Heart left ventricle (tissue), 16 donors: ENCODE measurements around the gene DYNLL1. TPM values are rescaled to one million over a fixed set of nuclear protein-coding genes. Genes with fewer than 3 reads are reported as not detected.

ENCODE experiments used
- ATAC-seq, 4 donors: fragments of 200-7000 bp; cut with Tn5 transposase; one replicate each; pipeline ENCODE4 v1.9.1; 2020 to 2022; ENCODE audit warnings: moderate library complexity in 4 of 4, mild to moderate bottlenecking in 3 of 4, moderate number of reproducible peaks in 1 of 4
- DNase-seq, 5 donors: peaks; one replicate each; pipeline ENCODE4 v3.0.0-alpha.2; 2020
- H3K27ac ChIP-seq, 12 donors: fragments of 200-600 bp; sonication (generic) in 4 of 12; one replicate each; pipeline versions ENCODE4 v1.5.0 to v1.8.0; 2016 to 2022; ENCODE audit warnings: mild to moderate bottlenecking in 2 of 12
- H3K27me3 ChIP-seq, 9 donors: fragments of 200-600 bp; sonication (generic) in 2 of 9; one replicate each; pipeline versions ENCODE4 v1.5.1 to v1.8.0; 2016 to 2022; ENCODE audit warnings: mild to moderate bottlenecking in 3 of 9
- H3K36me3 ChIP-seq, 9 donors: fragments of 200-600 bp; sonication (generic) in 2 of 9; one replicate each; pipeline versions ENCODE4 v1.5.0 to v1.8.0; 2018 to 2022; ENCODE audit warnings: mild to moderate bottlenecking in 2 of 9
- H3K4me1 ChIP-seq, 12 donors: fragments of 200-600 bp; sonication (generic) in 4 of 12; one replicate each; pipeline versions ENCODE4 v1.5.0 to v1.8.0; 2016 to 2022; ENCODE audit warnings: mild to moderate bottlenecking in 3 of 12
- H3K4me3 ChIP-seq, 12 donors: fragments of 200-600 bp; sonication (generic) in 4 of 12; one replicate each; pipeline versions ENCODE4 v1.5.0 to v1.8.0; 2017 to 2022; ENCODE audit warnings: mild to moderate bottlenecking in 9 of 12, moderate library complexity in 4 of 12
- H3K9me3 ChIP-seq, 12 donors: fragments of 200-600 bp; sonication (generic) in 4 of 12; one replicate each; pipeline versions ENCODE4 v1.5.0 to v1.8.0; 2016 to 2022; ENCODE audit warnings: mild to moderate bottlenecking in 1 of 12
- CTCF ChIP-seq, 12 donors: fragments of 200-600 bp; sonication (generic) in 4 of 12; IDR thresholded peaks; one replicate each; pipeline versions ENCODE4 v1.5.0 to v1.8.0; 2018 to 2022; ENCODE audit warnings: antibody characterized with exemption in 12 of 12, mild to moderate bottlenecking in 5 of 12
- POLR2A ChIP-seq, 2 donors: fragments of 450-650 bp; IDR thresholded peaks; one replicate each; pipeline ENCODE4 v1.6.1; 2017; ENCODE audit warnings: antibody characterized with exemption in 2 of 2, mild to moderate bottlenecking in 2 of 2, moderate library complexity in 2 of 2
- WGBS, 4 donors: extraction: QIAGEN DNeasy Blood & Tissue Kit in 2 of 4; methylation state at CpG; one replicate each; pipeline versions ENCODE4 v1.1.5 to v1.1.7; 2013 to 2018; 5-methylcytosine and 5-hydroxymethylcytosine counted together
- intact Hi-C, 10 donors: fragments of 100-400 bp; cut with DNase I; formaldehyde crosslinking; loops; one replicate each; pipeline versions ENCODE4 v1.11.1 to v1.14.2; 2022
- polyA plus RNA-seq, 2 donors: library from polyadenylated mRNA; stranded (reverse); fragments of 200-250 nt; gene quantifications; one replicate each; pipeline ENCODE4 v1.2.3, GENCODE V29; 2013
- total RNA-seq, 9 donors: library from RNA; depleted of rRNA in 2 of 9; stranded (reverse); fragments of >200 nt in 2 of 9; fragmentation: NEBNext Ultra II Directional in 3 of 9; extraction: Animal tissue kit (Norgen Biotek cat#: 25700) in 3 of 9; gene quantifications; one replicate each; pipeline versions ENCODE4 v1.1.0 to v1.2.4, GENCODE V29; 2016 to 2023
- donor health status: ischemic (EF 13 %, LVEDD 7.1; RV severe dilation, severe dysfunction).
- donor health status: healthy with polysubstance abuse.
- donor health status: DM: no; HTN: yes; CAD: no.
- donor health status: DM: no; HTN: no; CAD: no.
- donor health status: ischemic (EF 25% LVEDD 6.9; RV normal size, moderate dysfunction).
- donor health status: ischemic (EF 25% LVEDD 5.7; RV mildly dilated, moderate dysfunction).
- donor health status: healthy.
- donor health status: DM: yes; HTN: yes; CAD: no.
- donor health status: ischemic (EF 35%, LVEDD 5.7; RV mildly dilated, moderate dysfunction).
- donor health status: nonischemic (EF 11% LVEDD 7.7; RV severe dilation, severe dysfunction).
- donor health status: DM: yes; HTN: yes; CAD: no.
- donor health status: PGD.
- donor health status: ischemic (EF 29% LVEDD 5.4; RV normal size, mild dysfunction).
- donor health status: nonischemic (EF 23%, LVEDD 6.1; RV moderate dilation, normal function).

The DYNLL1 gene
- total and polyA plus RNA-seq, 11 donors, result 92.2 to 320 (median 148) TPM

GRCh38 chr12:120542166-120542565 is 46.3 kb downstream of the DYNLL1 start:
- ATAC-seq (no peak), DNase-seq (no peak)
- H3K27me3 ChIP-seq, result no peaks in the 10 kb centered on the region
- H3K9me3 ChIP-seq, result no peaks in the 10 kb centered on the region
- intact Hi-C loops, result no loop called here
- H3K4me3 ChIP-seq, result no peak overlapping the region
- TF ChIP-seq CTCF (IDR thresholded peaks at IDR 0.05) (no peak), POLR2A (IDR thresholded peaks at IDR 0.05) (no peak)
- H3K27ac ChIP-seq, result peak overlapping the region in 7 of 12 donors; percentile 8 to 98 (median 95)
- WGBS, 4 donors, result 90 to 97% (median 93%) methylated on average over 5 of the region's 5 CpGs
- peaks cover 0 to 61% (median 22%) of the 10 kb centered on the region in 9 donors for H3K36me3 ChIP-seq
- peaks cover 19 to 95% (median 73%) of the 10 kb centered on the region in 12 donors for H3K4me1 ChIP-seq

- H3K4me3 ChIP-seq, result no peak overlapping the region
- no peaks in the 10 kb centered on the region for H3K9me3 ChIP-seq
- TF ChIP-seq CTCF (IDR thresholded peaks at IDR 0.05) (no peak), POLR2A (IDR thresholded peaks at IDR 0.05) (no peak)
- H3K4me1 ChIP-seq, result peaks cover 10 to 92% (median 57%) of the 10 kb centered on the region in 12 donors
- peak overlapping the region in 1 of 12 donors; percentile 16 for H3K27ac ChIP-seq
- H3K27me3 ChIP-seq, result no peaks in the 10 kb centered on the region
- intact Hi-C loops, result no loop called here
- DNase-seq, result no peak
- peaks cover 0 to 82% (median 47%) of the 10 kb centered on the region in 9 donors for H3K36me3 ChIP-seq
- WGBS, 4 donors, result 78 to 82% (median 81%) methylated on average over 3 of the region's 3 CpGs
- ATAC-seq, result no peak
Measured at GRCh38 chr12:120544691-120545090, 48.8 kb downstream of the DYNLL1 start.

- Histone ChIP-seq H3K4me3 (no peak overlapping the region), H3K27me3 (no peaks in the 10 kb centered on the region), H3K36me3 (peaks cover 0 to 82% (median 49%) of the 10 kb centered on the region in 9 donors), H3K4me1 (peaks cover 9 to 92% (median 56%) of the 10 kb centered on the region in 12 donors), H3K27ac (peak overlapping the region in 1 of 12 donors; percentile 7), H3K9me3 (no peaks in the 10 kb centered on the region)
- intact Hi-C loops, result no loop called here
- TF ChIP-seq CTCF (IDR thresholded peaks at IDR 0.05), result no peak
- TF ChIP-seq POLR2A (IDR thresholded peaks at IDR 0.05), result no peak
- 60 to 80% (median 77%) methylated on average over 3 of the region's 3 CpGs for WGBS, 4 donors
- no peak for ATAC-seq
- no peak for DNase-seq
Measured at GRCh38 chr12:120546050-120546386, 50.1 kb downstream of the DYNLL1 start.

Other genes with a start within 250 kb of the DYNLL1 start
- 100 to 1,000 TPM in 1 of 9 donors, 10 to 100 TPM in 8; 34.3 to 103 (median 69.9) TPM for gene PXN, start 230.4 kb upstream of the DYNLL1 start, total RNA-seq
- 10 to 100 TPM; 58.7 to 90.5 TPM for gene PXN, start 230.4 kb upstream of the DYNLL1 start, polyA plus RNA-seq
- gene RNU4-2, start 204.2 kb upstream of the DYNLL1 start, total RNA-seq, result over 10,000 TPM in 3 of 9 donors, 1,000 to 10,000 TPM in 4, not detected in 2; 3,467 to 16,563 (median 7,253) TPM
- gene RNU4-2, start 204.2 kb upstream of the DYNLL1 start, polyA plus RNA-seq, result not detected
- gene RNU4-1, start 202.9 kb upstream of the DYNLL1 start, total RNA-seq, result 1,000 to 10,000 TPM in 4 of 9 donors, 100 to 1,000 TPM in 3, not detected in 2; 376 to 4,299 (median 1,541) TPM
- gene RNU4-1, start 202.9 kb upstream of the DYNLL1 start, polyA plus RNA-seq, result not detected
- gene SIRT4, start 193.8 kb upstream of the DYNLL1 start, total RNA-seq, result 10 to 100 TPM in 1 of 9 donors, 1 to 10 TPM in 8; 3.2 to 10.6 (median 4.7) TPM
- gene SIRT4, start 193.8 kb upstream of the DYNLL1 start, polyA plus RNA-seq, result 1 to 10 TPM; 3.0 to 7.4 TPM
- gene PLA2G1B, start 168.3 kb upstream of the DYNLL1 start, total RNA-seq, result 1 to 10 TPM in 3 of 9 donors, under 1 TPM in 1, not detected in 5; 0.93 to 2.0 (median 1.5) TPM
- not detected for gene PLA2G1B, start 168.3 kb upstream of the DYNLL1 start, polyA plus RNA-seq
- 1 to 10 TPM; 3.5 to 8.7 (median 5.6) TPM for gene MSI1, start 126.9 kb upstream of the DYNLL1 start, total RNA-seq
- 1 to 10 TPM; 2.1 to 2.4 TPM for gene MSI1, start 126.9 kb upstream of the DYNLL1 start, polyA plus RNA-seq
- 100 to 1,000 TPM; 117 to 318 (median 172) TPM for gene COX6A1, start 58.0 kb upstream of the DYNLL1 start, total RNA-seq
- 100 to 1,000 TPM; 531 to 708 TPM for gene COX6A1, start 58.0 kb upstream of the DYNLL1 start, polyA plus RNA-seq
- 10 to 100 TPM in 8 of 9 donors, 1 to 10 TPM in 1; 6.4 to 17.6 (median 14.9) TPM for gene TRIAP1, start 49.7 kb upstream of the DYNLL1 start, total RNA-seq
- gene TRIAP1, start 49.7 kb upstream of the DYNLL1 start, polyA plus RNA-seq, result 10 to 100 TPM; 18.0 to 34.9 TPM
- 10 to 100 TPM in 7 of 9 donors, 1 to 10 TPM in 2; 8.5 to 18.0 (median 11.8) TPM for gene GATC, start 49.7 kb upstream of the DYNLL1 start, total RNA-seq
- gene GATC, start 49.7 kb upstream of the DYNLL1 start, polyA plus RNA-seq, result 10 to 100 TPM in 1 of 2 donors, 1 to 10 TPM in 1; 5.4 to 11.5 TPM
- 10 to 100 TPM; 14.8 to 67.1 (median 33.7) TPM for gene SRSF9, start 26.4 kb upstream of the DYNLL1 start, total RNA-seq
- gene SRSF9, start 26.4 kb upstream of the DYNLL1 start, polyA plus RNA-seq, result 10 to 100 TPM; 27.2 to 39.1 TPM
- gene COQ5, start 33.0 kb downstream of the DYNLL1 start, total RNA-seq, result 10 to 100 TPM; 27.9 to 46.5 (median 36.7) TPM
- gene COQ5, start 33.0 kb downstream of the DYNLL1 start, polyA plus RNA-seq, result 10 to 100 TPM; 29.2 to 48.9 TPM
- 100 to 1,000 TPM; 165 to 363 (median 278) TPM for gene RNF10, start 38.2 kb downstream of the DYNLL1 start, total RNA-seq
- gene RNF10, start 38.2 kb downstream of the DYNLL1 start, polyA plus RNA-seq, result 100 to 1,000 TPM; 247 to 490 TPM
- gene POP5, start 85.3 kb downstream of the DYNLL1 start, total RNA-seq, result 10 to 100 TPM; 20.6 to 46.6 (median 36.3) TPM
- 10 to 100 TPM; 30.9 to 55.8 TPM for gene POP5, start 85.3 kb downstream of the DYNLL1 start, polyA plus RNA-seq
- gene CABP1, start 144.5 kb downstream of the DYNLL1 start, total RNA-seq, result 1 to 10 TPM; 2.4 to 9.1 (median 3.8) TPM
- 1 to 10 TPM; 2.9 to 9.9 TPM for gene CABP1, start 144.5 kb downstream of the DYNLL1 start, polyA plus RNA-seq
- 100 to 1,000 TPM in 7 of 9 donors, 10 to 100 TPM in 2; 91.0 to 150 (median 117) TPM for gene MLEC, start 191.0 kb downstream of the DYNLL1 start, total RNA-seq
- gene MLEC, start 191.0 kb downstream of the DYNLL1 start, polyA plus RNA-seq, result 100 to 1,000 TPM in 1 of 2 donors, 10 to 100 TPM in 1; 39.2 to 111 TPM
- 10 to 100 TPM in 6 of 9 donors, 1 to 10 TPM in 3; 9.1 to 12.6 (median 10.7) TPM for gene UNC119B, start 214.3 kb downstream of the DYNLL1 start, total RNA-seq
- gene UNC119B, start 214.3 kb downstream of the DYNLL1 start, polyA plus RNA-seq, result 10 to 100 TPM in 1 of 2 donors, 1 to 10 TPM in 1; 3.9 to 13.7 TPM
- gene ACADS, start 229.7 kb downstream of the DYNLL1 start, total RNA-seq, result 100 to 1,000 TPM in 2 of 9 donors, 10 to 100 TPM in 7; 56.7 to 213 (median 78.8) TPM
- 10 to 100 TPM; 59.6 to 98.7 TPM for gene ACADS, start 229.7 kb downstream of the DYNLL1 start, polyA plus RNA-seq